IMR-90 (cell line): Measurements from ENCODE around the gene SCAF1. TPM values are rescaled to one million over a fixed set of nuclear protein-coding genes. Genes with fewer than 3 reads are reported as not detected.
A peak's percentile ranks its signal among the peaks of the same experiment; 100 is the strongest.

Source experiments
- ATAC-seq: fragments of 200-7000 bp; cut with Tn5 transposase; 2 replicates; pipeline ENCODE4 v1.9.1; 2020; ENCODE audit warnings: low read depth, mild to moderate bottlenecking, moderate library complexity
- BruUV-seq: library from RNA; stranded (reverse); fragments of 400-500 nt; replicated peaks from 2 replicates; lab custom pipeline; 2021; lab: Mats Ljungman, UMichigan
- CTCF ChIA-PET: fragments of 300-600 bp; formaldehyde crosslinking; extraction: SDS; loops from one replicate; lab custom pipeline; 2021; ENCODE audit warnings: antibody characterized with exemption; lab: Yijun Ruan, JAX
- POLR2A ChIA-PET: fragments of 300-600 bp; sonication (Branson Sonifier 250); formaldehyde crosslinking; loops from one replicate; lab custom pipeline; 2022; ENCODE audit warnings: antibody characterized with exemption; ENCODE audit not compliant: unreplicated experiment; lab: Charles Lee
- DNase-seq: peaks from one replicate; pipeline ENCODE4 v3.0.0; 2013
- H2AFZ ChIP-seq: replicated peaks from 2 replicates; pipeline ENCODE3; 2013; ENCODE audit warnings: low read length, mild to moderate bottlenecking; ENCODE audit not compliant: poor library complexity
- H2AK5ac ChIP-seq: 2 replicates; pipeline ENCODE4 v1.6.1; 2013; ENCODE audit warnings: low read depth, low read length, inconsistent platforms
- H2AK9ac ChIP-seq: replicated peaks from 2 replicates; pipeline ENCODE3; 2013; ENCODE audit warnings: mild to moderate bottlenecking, low read depth, low read length, moderate library complexity; ENCODE audit not compliant: poor library complexity
- H2BK120ac ChIP-seq: 2 replicates; pipeline ENCODE4 v1.6.1; 2013; ENCODE audit warnings: low read depth, low read length, inconsistent platforms
- H2BK15ac ChIP-seq: 3 replicates; pipeline ENCODE4 v1.6.1; 2013; ENCODE audit warnings: low read depth, low read length, inconsistent platforms
- H2BK20ac ChIP-seq: 2 replicates; pipeline ENCODE4 v1.6.1; 2013; ENCODE audit warnings: low read depth, mild to moderate bottlenecking, inconsistent platforms, low read length, moderate library complexity
- H2BK5ac ChIP-seq: 2 replicates; pipeline ENCODE4 v1.6.1; 2013; ENCODE audit warnings: mild to moderate bottlenecking, low read depth, low read length, inconsistent platforms; ENCODE audit not compliant: poor library complexity, severe bottlenecking
- H3K14ac ChIP-seq: replicated peaks from 2 replicates; pipeline ENCODE4 v1.6.1; 2013; ENCODE audit warnings: low read depth, low read length, inconsistent platforms
- H3K18ac ChIP-seq: 2 replicates; pipeline ENCODE4 v1.6.1; 2013; ENCODE audit warnings: low read depth, low read length, control low read depth
- H3K23ac ChIP-seq: 2 replicates; pipeline ENCODE4 v1.6.1; 2013; ENCODE audit warnings: low read depth, low read length, inconsistent platforms
- H3K27ac ChIP-seq: 2 replicates; pipeline ENCODE4 v1.5.1; 2013; ENCODE audit warnings: mild to moderate bottlenecking, control low read depth, low read length; ENCODE audit not compliant: insufficient read depth
- H3K27me3 ChIP-seq: 2 replicates; pipeline ENCODE4 v1.6.1; 2013; ENCODE audit warnings: low read length; ENCODE audit not compliant: control insufficient read depth, insufficient read depth
- H3K36me3 ChIP-seq: 2 replicates; pipeline ENCODE4 v1.6.1; 2013; ENCODE audit warnings: low read length, mixed read lengths; ENCODE audit not compliant: control insufficient read depth, insufficient read depth
- H3K4ac ChIP-seq: 2 replicates; pipeline ENCODE4 v1.6.1; 2013; ENCODE audit warnings: low read depth, low read length, inconsistent platforms
- H3K4me1 ChIP-seq: 2 replicates; pipeline ENCODE4 v1.6.1; 2013; ENCODE audit warnings: low read length, mixed read lengths; ENCODE audit not compliant: control insufficient read depth, insufficient read depth
- H3K4me2 ChIP-seq: 2 replicates; pipeline ENCODE4 v1.6.1; 2013; ENCODE audit warnings: low read depth, mild to moderate bottlenecking, control low read depth, low read length, moderate library complexity
- H3K4me3 ChIP-seq: 2 replicates; pipeline ENCODE4 v1.5.1; 2013; ENCODE audit warnings: low read depth, mild to moderate bottlenecking, control low read depth, low read length, moderate library complexity; ENCODE audit not compliant: insufficient read depth
- H3K56ac ChIP-seq: 2 replicates; pipeline ENCODE4 v1.6.1; 2013; ENCODE audit warnings: low read length, inconsistent platforms; ENCODE audit not compliant: insufficient read depth; ENCODE audit errors: extremely low read depth
- H3K79me1 ChIP-seq, 2 experiments: 2 replicates each; pipeline ENCODE4 v1.6.1; 2013; ENCODE audit warnings: low read length in 2 of 2, inconsistent platforms in 1 of 2, low read depth in 1 of 2
- H3K9ac ChIP-seq: 2 replicates; pipeline ENCODE4 v1.6.1; 2013; ENCODE audit warnings: low read depth, low read length, control low read depth
- H3K9me1 ChIP-seq: 2 replicates; pipeline ENCODE4 v1.6.1; 2013; ENCODE audit warnings: low read length, inconsistent platforms; ENCODE audit not compliant: insufficient read depth
- H3K9me3 ChIP-seq: 2 replicates; pipeline ENCODE4 v1.6.1; 2013; ENCODE audit warnings: low read length; ENCODE audit not compliant: control insufficient read depth, insufficient read depth
- H4K20me1 ChIP-seq: 2 replicates; pipeline ENCODE4 v1.6.1; 2013; ENCODE audit warnings: low read length, inconsistent platforms; ENCODE audit not compliant: insufficient read depth
- H4K5ac ChIP-seq: 2 replicates; pipeline ENCODE4 v1.6.1; 2013; ENCODE audit warnings: mild to moderate bottlenecking, low read depth, low read length, control low read depth
- H4K8ac ChIP-seq, 2 experiments: 2 replicates each; pipeline ENCODE4 v1.6.1; 2013; ENCODE audit warnings: low read depth in 2 of 2, low read length in 2 of 2, control low read depth in 1 of 2, inconsistent platforms in 1 of 2
- H4K91ac ChIP-seq: 2 replicates; pipeline ENCODE4 v1.6.1; 2013; ENCODE audit warnings: low read depth, low read length, inconsistent platforms; ENCODE audit not compliant: insufficient read depth
- SMC3 ChIP-seq: fragments of 150-350 bp; IDR thresholded peaks from 2 replicates; pipeline ENCODE4 v1.6.1; 2016; ENCODE audit warnings: low read depth, mild to moderate bottlenecking, antibody characterized with exemption, low read length, moderate library complexity
- WGBS, 2 experiments: methylation state at CpG; one replicate each; pipeline versions ENCODE4 v1.1.5 to v1.1.7; 2013; ENCODE audit warnings: missing lambda C conversion rate in 2 of 2; ENCODE audit not compliant: insufficient read length in 1 of 2; ENCODE audit errors: extremely low coverage in 2 of 2; 5-methylcytosine and 5-hydroxymethylcytosine counted together
- dilution Hi-C: fragments of 300-500 bp; cut with HindIII; formaldehyde crosslinking; loops from one replicate; pipeline ENCODE4 v1.14.3; 2018; ENCODE audit warnings: low sequenced_read_pairs; ENCODE audit not compliant: unreplicated experiment
- in situ Hi-C: fragments of 300-500 bp; cut with MboI; formaldehyde crosslinking; loops from 3 replicates; pipeline ENCODE4 v1.14.3; 2019; ENCODE audit warnings: low sequenced_read_pairs, inconsistent platforms, mixed read lengths
- intact Hi-C: fragments of 100-400 bp; cut with micrococcal nuclease; formaldehyde crosslinking; loops from 2 replicates; pipeline ENCODE4 v1.10.0; 2022
- polyA plus RNA-seq, 3 experiments: library from polyadenylated mRNA; depleted of rRNA; stranded (reverse); fragments of >200 nt; gene quantifications; 2 replicates each; pipeline ENCODE4 v1.2.3, GENCODE V29; 2012; ENCODE audit warnings: low replicate concordance in 1 of 3
- total RNA-seq: library from RNA; depleted of rRNA; stranded (reverse); fragments of >200 nt; gene quantifications from 2 replicates; pipeline ENCODE4 v1.2.3, GENCODE V29; 2012
- TF ChIP-seq, protein P1 (sequence below): fragments of 150-350 bp; IDR thresholded peaks from 2 replicates; pipeline ENCODE4 v1.6.1; 2017; ENCODE audit warnings: mild to moderate bottlenecking, antibody characterized with exemption, low read length, low read depth

The SCAF1 gene
- total and polyA plus RNA-seq, 2 of the 4 experiments (the other 2 are of a cell fraction): 2.2 to 14.8 TPM

DNA sequence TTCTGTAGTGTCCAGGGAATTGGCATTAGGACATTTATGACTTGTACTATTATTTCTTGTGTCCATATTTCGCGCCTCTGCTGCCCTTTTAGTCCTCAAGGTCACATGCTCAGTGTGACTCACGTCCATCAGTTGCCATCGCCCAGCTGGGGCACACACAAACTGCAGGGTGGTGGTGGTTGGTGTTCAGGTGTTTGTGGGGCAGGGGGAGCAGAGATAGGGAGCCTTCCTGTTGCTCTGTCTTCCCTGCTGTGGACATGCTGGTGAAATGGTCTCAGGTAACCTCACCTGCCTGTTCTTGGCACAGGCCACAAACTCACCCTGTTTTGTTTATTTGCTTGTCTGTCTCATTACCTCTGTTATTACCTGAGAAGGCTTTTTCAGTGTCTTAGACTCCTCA is 28.6 kb upstream of the SCAF1 start:
- no peak overlapping the region for H4K5ac ChIP-seq
- peak overlapping the region; percentile 88 for H2AK5ac ChIP-seq
- no peaks in the 10 kb centered on the region for H3K27me3 ChIP-seq
- ATAC-seq (no peak), DNase-seq (no peak)
- no peak overlapping the region for H3K4me2 ChIP-seq
- peak overlapping the region; percentile 1 for H2AFZ ChIP-seq
- no peak overlapping the region for H3K9ac ChIP-seq
- H3K4me1 ChIP-seq: peaks cover 16% of the 10 kb centered on the region
- H4K8ac ChIP-seq: peak overlapping the region in 1 of 2 experiments; percentile 36; a peak in 1 of 4 replicates
- peaks cover 46% of the 10 kb centered on the region for H3K36me3 ChIP-seq
- ChIA-PET CTCF (no interaction called here), POLR2A (no interaction called here)
- peaks cover 33 to 80% of the 10 kb centered on the region in 2 experiments for H3K79me1 ChIP-seq
- peak overlapping the region; percentile 2 for H2AK9ac ChIP-seq
- H3K27ac ChIP-seq: no peak overlapping the region
- peak overlapping the region; percentile 25; the same call in 1 of the 2 replicates for H2BK120ac ChIP-seq
- H3K14ac ChIP-seq: peak overlapping the region; percentile 55
- H3K9me1 ChIP-seq: peaks cover 10% of the 10 kb centered on the region
- 87% methylated on average over 3 of the region's 4 CpGs; no CpG with 5 or more reads in 1 of the 2 experiments for WGBS, 2 experiments
- H3K18ac ChIP-seq: no peak overlapping the region
- peak overlapping the region; percentile 58; the same call in 1 of the 2 replicates for H4K91ac ChIP-seq
- no peak overlapping the region for H3K4me3 ChIP-seq
- intact Hi-C loops: no loop called here
- peaks cover 38% of the 10 kb centered on the region for H4K20me1 ChIP-seq
- peak overlapping the region; percentile 27; the same call in 1 of the 2 replicates for H2BK20ac ChIP-seq
- H3K23ac ChIP-seq: peak overlapping the region; percentile 82
- H2BK15ac ChIP-seq: peak overlapping the region; percentile 22; the same call in 1 of the 3 replicates
- peak overlapping the region; percentile 14 for H2BK5ac ChIP-seq
- TF ChIP-seq, protein P1, sequence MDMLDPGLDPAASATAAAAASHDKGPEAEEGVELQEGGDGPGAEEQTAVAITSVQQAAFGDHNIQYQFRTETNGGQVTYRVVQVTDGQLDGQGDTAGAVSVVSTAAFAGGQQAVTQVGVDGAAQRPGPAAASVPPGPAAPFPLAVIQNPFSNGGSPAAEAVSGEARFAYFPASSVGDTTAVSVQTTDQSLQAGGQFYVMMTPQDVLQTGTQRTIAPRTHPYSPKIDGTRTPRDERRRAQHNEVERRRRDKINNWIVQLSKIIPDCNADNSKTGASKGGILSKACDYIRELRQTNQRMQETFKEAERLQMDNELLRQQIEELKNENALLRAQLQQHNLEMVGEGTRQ: peak; percentile 57
- no peak for TF ChIP-seq SMC3
- dilution Hi-C loops: no loop called here
- H3K56ac ChIP-seq: no peak overlapping the region
- no peaks in the 10 kb centered on the region for H3K9me3 ChIP-seq
- BruUV-seq: no TSS peak
- peak overlapping the region; percentile 84; the same call in 1 of the 2 replicates for H3K4ac ChIP-seq
- in situ Hi-C loops: no loop called here
